Measurements from ENCODE around the gene NUDT3.
"Not testable (repeated sequence)": the region's sequence is repeated elsewhere in the genome, so short reads cannot be mapped to it uniquely, and the experiment has no call there.

GRCh38 chr6:34354230-34354629 is 38.2 kb downstream of the NUDT3 start:
- not testable (repeated sequence) for TF ChIP-seq POLR2AphosphoS5 (IDR thresholded peaks at IDR 0.05; ENCODE audit: low read depth); CTCF (conservative IDR thresholded peaks at IDR 0.05; ENCODE audit: low read depth in 2 of 2); JUNB (IDR thresholded peaks at IDR 0.05; ENCODE audit: unreplicated experiment); REST (IDR thresholded peaks at IDR 0.05; ENCODE audit: unreplicated experiment); ZNF331 (CRISPR knock-in tag; IDR thresholded peaks at IDR 0.05; ENCODE audit: low read depth); EZH2 (IDR thresholded peaks at IDR 0.05; ENCODE audit: low read depth, unreplicated experiment); ZNF114 (CRISPR knock-in tag; IDR thresholded peaks at IDR 0.05); STAT1 (IDR thresholded peaks at IDR 0.05; ENCODE audit: unreplicated experiment); CREB1 (CRISPR knock-in tag; IDR thresholded peaks at IDR 0.05; ENCODE audit: low read depth); NANOG (IDR thresholded peaks at IDR 0.05; ENCODE audit: borderline replicate concordance)
